Mesothelial cell of epicardium (in vitro differentiated cells): Measurements from ENCODE around the gene MYCBPAP. TPM values are rescaled to one million over a fixed set of nuclear protein-coding genes. Genes with fewer than 3 reads are reported as not detected.

Source experiments
- DNase-seq, 2 experiments: peaks; one replicate each; pipeline ENCODE4 v3.0.0; 2021; ENCODE audit warnings: low spot score in 2 of 2; ENCODE audit not compliant: unreplicated experiment in 2 of 2
- H3K27ac Mint-ChIP-seq: 2 replicates; pipeline ENCODE4 v1.8.0; 2021; ENCODE audit warnings: mixed read lengths
- H3K27me3 Mint-ChIP-seq: 2 replicates; pipeline ENCODE4 v1.8.0; 2021; ENCODE audit warnings: low read depth, mixed read lengths
- H3K36me3 Mint-ChIP-seq: 2 replicates; pipeline ENCODE4 v1.8.0; 2021; ENCODE audit warnings: mixed read lengths
- H3K4me1 Mint-ChIP-seq: 2 replicates; pipeline ENCODE4 v1.8.0; 2021; ENCODE audit warnings: mixed read lengths
- H3K4me3 Mint-ChIP-seq: 2 replicates; pipeline ENCODE4 v1.8.0; 2021; ENCODE audit warnings: mild to moderate bottlenecking, moderate library complexity, mixed read lengths
- H3K9me3 Mint-ChIP-seq: 2 replicates; pipeline ENCODE4 v1.8.0; 2021; ENCODE audit warnings: mixed read lengths
- total RNA-seq: library from RNA; stranded (reverse); gene quantifications from 3 replicates; pipeline ENCODE4 v1.2.1, GENCODE V29; 2021
- TF ChIP-seq, protein P1 (sequence below): fragments of 200-600 bp; sonication (generic); IDR thresholded peaks from one replicate; pipeline ENCODE4 v1.5.0; 2021; ENCODE audit warnings: antibody characterized with exemption; ENCODE audit not compliant: unreplicated experiment

Gene MYCBPAP
- total RNA-seq, 1 donor from 2014 or later: 5.1 TPM

DNA sequence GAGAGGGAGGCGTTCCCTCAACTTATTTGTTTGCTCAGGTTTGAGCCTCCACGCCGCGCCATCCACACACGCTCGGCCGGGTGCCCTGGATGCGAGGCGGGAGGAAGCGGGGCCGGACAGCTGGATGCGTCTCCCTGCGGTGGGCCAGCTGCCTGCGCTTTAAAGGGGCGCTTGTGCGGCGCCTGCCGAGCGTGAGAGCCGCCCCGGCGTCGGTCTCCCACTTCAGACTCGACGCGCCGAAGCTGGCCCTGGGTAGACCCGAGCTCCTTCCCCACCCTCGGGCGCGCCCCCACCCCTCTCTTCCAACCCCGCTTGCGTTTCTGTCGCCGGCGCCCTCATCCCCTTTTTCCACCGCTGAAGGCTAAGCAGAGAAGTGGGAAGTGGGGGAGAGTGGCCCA, 39.0 kb upstream of the MYCBPAP start:
- no peaks in the 10 kb centered on the region for H3K4me1 Mint-ChIP-seq
- TF ChIP-seq, protein P1, sequence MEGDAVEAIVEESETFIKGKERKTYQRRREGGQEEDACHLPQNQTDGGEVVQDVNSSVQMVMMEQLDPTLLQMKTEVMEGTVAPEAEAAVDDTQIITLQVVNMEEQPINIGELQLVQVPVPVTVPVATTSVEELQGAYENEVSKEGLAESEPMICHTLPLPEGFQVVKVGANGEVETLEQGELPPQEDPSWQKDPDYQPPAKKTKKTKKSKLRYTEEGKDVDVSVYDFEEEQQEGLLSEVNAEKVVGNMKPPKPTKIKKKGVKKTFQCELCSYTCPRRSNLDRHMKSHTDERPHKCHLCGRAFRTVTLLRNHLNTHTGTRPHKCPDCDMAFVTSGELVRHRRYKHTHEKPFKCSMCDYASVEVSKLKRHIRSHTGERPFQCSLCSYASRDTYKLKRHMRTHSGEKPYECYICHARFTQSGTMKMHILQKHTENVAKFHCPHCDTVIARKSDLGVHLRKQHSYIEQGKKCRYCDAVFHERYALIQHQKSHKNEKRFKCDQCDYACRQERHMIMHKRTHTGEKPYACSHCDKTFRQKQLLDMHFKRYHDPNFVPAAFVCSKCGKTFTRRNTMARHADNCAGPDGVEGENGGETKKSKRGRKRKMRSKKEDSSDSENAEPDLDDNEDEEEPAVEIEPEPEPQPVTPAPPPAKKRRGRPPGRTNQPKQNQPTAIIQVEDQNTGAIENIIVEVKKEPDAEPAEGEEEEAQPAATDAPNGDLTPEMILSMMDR: no peak
- no peak overlapping the region for H3K27ac Mint-ChIP-seq
- peaks cover 20% of the 10 kb centered on the region for H3K27me3 Mint-ChIP-seq
- H3K9me3 Mint-ChIP-seq: no peaks in the 10 kb centered on the region
- H3K4me3 Mint-ChIP-seq: peak overlapping the region; percentile 45
- peaks cover 26% of the 10 kb centered on the region for H3K36me3 Mint-ChIP-seq
- DNase-seq: no peak

DNA sequence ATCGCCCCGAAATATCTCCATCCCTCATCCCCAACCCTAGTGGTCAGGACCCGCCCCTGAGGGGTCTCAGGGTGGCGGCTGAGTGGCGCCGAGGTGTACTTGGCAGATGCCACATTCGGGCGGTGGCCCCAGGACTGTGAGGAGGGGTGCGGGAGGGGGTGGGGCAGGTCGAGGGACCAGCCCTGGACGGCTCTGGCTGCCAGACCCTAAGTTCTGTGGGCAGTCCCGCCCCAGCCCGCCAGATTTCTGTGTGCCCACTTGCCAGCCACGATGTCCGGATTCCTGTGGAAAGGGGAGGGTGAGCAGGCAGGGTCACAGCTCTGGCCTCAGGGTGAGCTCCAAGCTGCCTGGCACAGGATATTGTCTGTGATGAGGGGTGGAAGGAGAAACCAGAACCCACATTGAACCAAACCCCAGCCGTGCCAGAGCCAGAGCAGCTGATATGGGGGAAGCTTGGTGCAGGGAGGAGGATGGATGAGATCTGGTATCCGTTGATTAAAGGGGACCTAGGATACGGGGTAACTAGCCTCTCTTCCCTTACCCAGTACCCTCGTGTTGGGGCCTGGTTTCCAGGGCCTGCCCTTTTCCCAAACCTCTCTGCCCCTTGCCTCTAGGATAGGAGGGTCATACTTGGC, 38.5 kb upstream of the MYCBPAP start:
- H3K4me3 Mint-ChIP-seq: peak overlapping the region; percentile 22
- H3K36me3 Mint-ChIP-seq: peaks cover 26% of the 10 kb centered on the region
- H3K27me3 Mint-ChIP-seq: peaks cover 20% of the 10 kb centered on the region
- no peak for DNase-seq
- no peaks in the 10 kb centered on the region for H3K4me1 Mint-ChIP-seq
- H3K27ac Mint-ChIP-seq: no peak overlapping the region
- H3K9me3 Mint-ChIP-seq: no peaks in the 10 kb centered on the region
- TF ChIP-seq, protein P1: no peak

DNA sequence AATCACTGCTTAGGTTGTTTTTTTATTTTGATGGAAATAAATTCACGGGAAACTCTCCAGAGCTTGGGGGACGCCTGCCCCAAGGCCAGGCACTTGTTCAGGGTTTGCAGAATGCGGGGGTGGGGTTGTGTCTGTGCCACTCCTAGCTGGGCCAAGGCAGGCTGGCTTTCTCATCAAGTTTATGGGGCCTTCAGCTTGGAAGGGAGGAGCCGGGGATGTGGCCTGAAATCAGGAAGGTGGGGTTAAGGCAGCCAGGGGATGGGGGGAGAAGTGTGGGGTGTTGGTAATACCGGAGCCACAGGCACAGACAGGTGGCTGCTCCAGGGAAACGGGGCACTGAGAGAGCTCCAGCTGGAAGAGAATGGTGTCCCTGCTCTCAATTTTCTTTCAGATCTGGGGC, 37.8 kb upstream of the MYCBPAP start:
- TF ChIP-seq, protein P1: no peak
- Mint-ChIP-seq H3K4me1 (no peaks in the 10 kb centered on the region), H3K4me3 (no peak overlapping the region), H3K27me3 (peaks cover 20% of the 10 kb centered on the region), H3K27ac (no peak overlapping the region), H3K36me3 (peaks cover 21% of the 10 kb centered on the region), H3K9me3 (no peaks in the 10 kb centered on the region)
- DNase-seq: no peak

DNA sequence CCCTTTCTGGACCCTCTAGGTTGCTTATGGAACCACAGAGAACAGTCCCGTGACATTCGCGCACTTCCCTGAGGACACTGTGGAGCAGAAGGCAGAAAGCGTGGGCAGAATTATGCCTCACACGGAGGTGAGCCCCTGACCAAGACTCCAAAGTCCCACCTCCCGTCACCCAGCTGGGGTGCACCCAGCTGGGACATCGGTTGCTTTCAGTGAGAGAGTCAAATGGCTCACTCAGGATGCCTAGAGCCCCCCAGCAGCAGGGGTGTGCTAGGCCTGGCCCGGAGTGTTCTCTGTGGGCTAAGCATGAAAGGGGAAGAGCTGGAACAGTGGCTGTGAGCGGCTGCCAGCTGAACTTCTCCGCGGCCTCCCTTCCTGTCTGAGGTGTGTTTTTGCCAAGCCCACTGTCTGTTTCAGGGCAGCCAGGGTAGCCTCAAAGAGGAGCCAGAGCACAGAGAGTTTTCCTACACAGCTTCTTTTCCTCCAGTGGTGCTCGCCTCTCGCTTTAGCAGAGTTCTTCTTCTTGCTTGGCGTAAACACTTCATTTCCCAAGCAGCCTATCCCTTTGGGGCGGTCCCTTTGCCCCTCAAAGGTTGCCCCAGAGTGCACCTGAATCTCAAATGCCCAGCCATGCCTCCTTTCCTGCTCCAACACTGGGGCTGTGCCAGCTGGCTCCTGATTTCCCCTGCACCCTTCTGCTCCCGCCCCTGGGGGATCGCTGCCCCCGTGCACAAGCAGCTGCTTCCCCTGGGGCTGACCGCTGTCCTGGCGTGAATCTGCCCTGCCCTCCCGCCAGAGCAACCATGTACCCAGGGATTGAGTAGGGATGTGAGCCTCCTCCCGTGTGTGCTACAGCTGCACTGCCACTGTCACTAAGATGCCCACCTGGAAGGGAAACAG, 37.0 kb upstream of the MYCBPAP start:
- H3K36me3 Mint-ChIP-seq: peaks cover 18% of the 10 kb centered on the region
- H3K27me3 Mint-ChIP-seq: peaks cover 20% of the 10 kb centered on the region
- no peak overlapping the region for H3K27ac Mint-ChIP-seq
- no peaks in the 10 kb centered on the region for H3K4me1 Mint-ChIP-seq
- H3K4me3 Mint-ChIP-seq: no peak overlapping the region
- no peaks in the 10 kb centered on the region for H3K9me3 Mint-ChIP-seq
- TF ChIP-seq, protein P1: no peak
- no peak for DNase-seq

DNA sequence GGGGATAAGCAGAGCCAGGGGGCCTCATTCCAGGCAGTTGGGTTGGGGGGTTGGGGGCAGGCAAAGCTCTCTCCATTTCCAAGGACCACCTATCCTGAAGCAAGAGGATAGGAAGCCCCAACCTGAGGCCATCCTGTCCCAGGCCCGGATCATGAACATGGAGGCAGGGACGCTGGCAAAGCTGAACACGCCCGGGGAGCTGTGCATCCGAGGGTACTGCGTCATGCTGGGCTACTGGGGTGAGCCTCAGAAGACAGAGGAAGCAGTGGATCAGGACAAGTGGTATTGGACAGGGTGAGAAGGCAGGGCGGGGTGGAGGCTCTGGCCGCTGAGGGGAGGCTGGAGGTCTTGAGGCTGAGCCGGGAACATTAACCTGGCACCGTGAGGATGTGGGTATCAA, 36.0 kb upstream of the MYCBPAP start:
- Mint-ChIP-seq H3K27me3 (peaks cover 15% of the 10 kb centered on the region), H3K4me3 (no peak overlapping the region), H3K36me3 (peaks cover 18% of the 10 kb centered on the region), H3K27ac (no peak overlapping the region), H3K4me1 (no peaks in the 10 kb centered on the region), H3K9me3 (no peaks in the 10 kb centered on the region)
- TF ChIP-seq, protein P1: no peak
- no peak for DNase-seq
